Measurements from ENCODE around the gene LRRC3. TPM values are rescaled to one million over a fixed set of nuclear protein-coding genes. Genes with fewer than 3 reads are reported as not detected.

LRRC3 gene
- total and polyA plus RNA-seq, 2 of the 4 experiments (the other 2 are of a cell fraction): under 0.01 to 0.38 TPM

- no peaks in the 10 kb centered on the region for H3K4me1 ChIP-seq (ENCODE audit: control insufficient read depth, insufficient read depth, low read length)
- H2AFZ ChIP-seq (replicated peaks; ENCODE audit: low read length, poor library complexity): no peak overlapping the region
- no peak overlapping the region for H2BK5ac ChIP-seq (ENCODE audit: low read depth, low read length, poor library complexity, severe bottlenecking)
- H3K14ac ChIP-seq (replicated peaks; ENCODE audit: low read depth, low read length): no peak overlapping the region
- no peak for ATAC-seq (ENCODE audit: low read depth)
- no peak overlapping the region for H2AK9ac ChIP-seq (replicated peaks; ENCODE audit: low read depth, low read length, poor library complexity)
- intact Hi-C loops (cut with micrococcal nuclease) (no loop called here), dilution Hi-C loops (cut with HindIII; ENCODE audit: low sequenced_read_pairs, unreplicated experiment) (no loop called here), in situ Hi-C loops (cut with MboI; ENCODE audit: low sequenced_read_pairs) (no loop called here)
- peaks cover 26% of the 10 kb centered on the region for H3K27me3 ChIP-seq (ENCODE audit: control insufficient read depth, insufficient read depth, low read length)
- H3K27ac ChIP-seq (ENCODE audit: insufficient read depth, low read length): no peak overlapping the region
- H2BK120ac ChIP-seq (ENCODE audit: low read depth, low read length): no peak overlapping the region
- TF ChIP-seq MXI1 (IDR thresholded peaks at IDR 0.05; ENCODE audit: borderline replicate concordance, low read depth, low read length): no peak
- TF ChIP-seq USF2 (IDR thresholded peaks at IDR 0.05; ENCODE audit: low read depth, low read length): no peak
- no peak for TF ChIP-seq ELK1 (IDR thresholded peaks at IDR 0.05; ENCODE audit: borderline replicate concordance, low read depth, low read length)
- no peak for TF ChIP-seq FOS (IDR thresholded peaks at IDR 0.05; ENCODE audit: low read depth, low read length)
- TF ChIP-seq MAZ (IDR thresholded peaks at IDR 0.05; ENCODE audit: borderline replicate concordance, low read depth, low read length): no peak
- no peak for TF ChIP-seq CEBPB (IDR thresholded peaks at IDR 0.05; ENCODE audit: low read depth, low read length)
- no peak for TF ChIP-seq CTCF (conservative IDR thresholded peaks at IDR 0.05; ENCODE audit: low read depth, low read length)
- TF ChIP-seq NFE2L2 (IDR thresholded peaks at IDR 0.05; ENCODE audit: low read depth, low read length): no peak
- no peak for TF ChIP-seq RAD21 (IDR thresholded peaks at IDR 0.05; ENCODE audit: low read length)
- TF ChIP-seq POLR2A (IDR thresholded peaks at IDR 0.05; ENCODE audit: low read depth, low read length): no peak
- no peak for TF ChIP-seq BHLHE40 (IDR thresholded peaks at IDR 0.05; ENCODE audit: low read depth, low read length)
- no peak for TF ChIP-seq RCOR1 (IDR thresholded peaks at IDR 0.05; ENCODE audit: insufficient replicate concordance, low read length)
- TF ChIP-seq SMC3 (IDR thresholded peaks at IDR 0.05; ENCODE audit: low read depth, low read length): no peak
- no peak for TF ChIP-seq CHD1 (IDR thresholded peaks at IDR 0.05; ENCODE audit: low read depth, low read length)
- no peak for TF ChIP-seq MAFK (IDR thresholded peaks at IDR 0.05; ENCODE audit: low read depth, low read length)
- H3K4me2 ChIP-seq (ENCODE audit: low read depth, low read length): no peak overlapping the region
- no peak overlapping the region for H3K18ac ChIP-seq (ENCODE audit: low read depth, low read length)
- H2AK5ac ChIP-seq (ENCODE audit: low read depth, low read length): no peak overlapping the region
- no peaks in the 10 kb centered on the region for H3K9me1 ChIP-seq (ENCODE audit: insufficient read depth, low read length)
- no peak overlapping the region for H3K4ac ChIP-seq (ENCODE audit: low read depth, low read length)
- H4K91ac ChIP-seq (ENCODE audit: insufficient read depth, low read depth, low read length): no peak overlapping the region
- H3K4me3 ChIP-seq (ENCODE audit: insufficient read depth, low read depth, low read length): no peak overlapping the region
- CTCF ChIA-PET: no interaction called here
- no peak overlapping the region for H2BK20ac ChIP-seq (ENCODE audit: low read depth, low read length)
- no peaks in the 10 kb centered on the region for H3K36me3 ChIP-seq (ENCODE audit: control insufficient read depth, insufficient read depth, low read length)
- H4K8ac ChIP-seq (ENCODE audit: low read depth in 2 of 2, low read length in 2 of 2): no peak overlapping the region
- no peak overlapping the region for H3K56ac ChIP-seq (ENCODE audit: extremely low read depth, insufficient read depth, low read length)
- BruUV-seq (replicated peaks): no TSS peak
- H4K5ac ChIP-seq (ENCODE audit: low read depth, low read length): no peak overlapping the region
- H3K9ac ChIP-seq (ENCODE audit: low read depth, low read length): no peak overlapping the region
- no peaks in the 10 kb centered on the region for H3K79me1 ChIP-seq (ENCODE audit: low read depth in 1 of 2, low read length in 2 of 2)
- no peaks in the 10 kb centered on the region for H4K20me1 ChIP-seq (ENCODE audit: insufficient read depth, low read length)
- 50% methylated on average over 1 of the region's 16 CpGs; no CpG with 5 or more reads in 1 of the 2 experiments for WGBS, 2 experiments (ENCODE audit: extremely low coverage in 2 of 2, insufficient read length in 1 of 2)
- no peak overlapping the region for H3K23ac ChIP-seq (ENCODE audit: low read depth, low read length)
- peaks cover 24% of the 10 kb centered on the region for H3K9me3 ChIP-seq (ENCODE audit: control insufficient read depth, insufficient read depth, low read length)
- H2BK15ac ChIP-seq (ENCODE audit: low read depth, low read length): no peak overlapping the region
- DNase-seq: no peak
- POLR2A ChIA-PET (ENCODE audit: unreplicated experiment): no interaction called here
Observed at GRCh38 chr21:44495611-44496563, 40.6 kb downstream of the LRRC3 start.

Measured in IMR-90 (cell line).